HG03575 (cell line): Measurements from ENCODE around the gene SAE1.

Experiments used
- ATAC-seq: cut with Tn5 transposase; IDR thresholded peaks from one replicate; pipeline ENCODE4 v1.9.1; 2021; ENCODE audit not compliant: unreplicated experiment, insufficient number of reproducible peaks, low FRiP score; ENCODE audit errors: extremely low read depth

Gene SAE1

GRCh38 chr19:47228168-47228936, 97.7 kb downstream of the SAE1 start:
- no peak for ATAC-seq

DNA sequence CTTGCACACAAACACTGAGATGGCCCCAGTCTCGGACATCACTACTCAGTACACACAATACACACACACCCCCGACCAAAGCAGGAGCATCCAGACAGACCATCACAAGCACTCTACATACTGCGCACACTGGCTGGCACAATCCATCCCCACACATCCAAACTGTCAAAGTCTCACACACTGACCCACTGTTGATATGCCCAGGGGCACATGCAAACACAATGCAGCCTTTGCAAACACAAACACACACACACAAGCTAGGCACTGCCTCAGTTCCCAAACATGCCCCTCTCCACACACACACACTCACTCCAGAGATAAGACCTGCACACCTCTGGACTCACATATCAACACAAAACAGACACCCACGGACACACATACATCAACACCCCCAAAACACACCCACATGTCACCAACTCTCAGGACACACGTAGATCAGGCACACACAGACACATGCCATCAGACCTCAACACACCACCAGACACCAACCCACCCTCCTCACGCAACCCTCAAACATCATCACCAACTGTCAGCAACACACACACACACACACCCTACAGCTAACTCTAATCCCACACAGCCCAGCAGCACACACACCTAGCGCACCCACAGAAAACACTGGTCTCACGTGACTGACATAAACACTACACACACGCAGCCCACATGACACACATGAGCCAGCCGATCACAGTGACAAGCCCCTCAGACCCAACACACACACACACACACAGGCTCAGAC, 98.5 kb downstream of the SAE1 start:
- no peak for ATAC-seq

DNA sequence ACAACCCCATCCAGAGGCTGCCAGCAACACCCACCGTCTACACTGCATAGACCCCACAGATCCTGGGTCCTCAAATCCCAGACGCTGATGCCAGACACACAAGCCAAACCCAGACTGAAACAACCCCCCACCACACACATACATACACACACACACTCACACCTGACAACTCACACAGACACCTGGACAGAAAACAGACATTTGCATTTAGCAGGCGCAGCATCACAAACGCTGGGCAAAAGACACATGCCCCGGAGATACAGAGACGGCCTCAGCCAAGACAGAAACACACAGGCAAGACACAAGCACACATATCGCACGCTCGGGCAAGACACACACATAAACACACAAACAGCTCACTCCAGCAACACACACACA, 99.0 kb downstream of the SAE1 start:
- ATAC-seq: no peak

- no peak for ATAC-seq
These were observed 99.7 kb downstream of the SAE1 start for GRCh38 chr19:47230054-47230920.

DNA sequence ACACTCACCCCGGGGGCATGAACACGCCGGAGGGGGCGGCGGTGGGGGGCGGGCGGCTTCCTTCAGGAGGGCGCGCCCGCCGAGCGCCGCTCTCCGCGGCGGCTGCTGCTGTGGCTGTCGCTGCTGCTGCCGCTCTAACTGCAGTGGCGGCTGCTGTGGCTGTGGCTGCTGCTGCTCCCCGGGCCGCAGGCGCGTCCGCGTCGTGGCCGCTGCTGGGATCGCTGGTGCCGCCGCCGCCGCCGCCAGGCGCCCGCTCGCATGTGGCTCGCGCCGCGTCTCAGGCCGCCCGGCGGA, 100.2 kb downstream of the SAE1 start, which contains the start of gene BBC3:
Gene BBC3, minus strand, starts transcription at position 279 of the 294 bp plus-strand sequence. CDS start 2,768 bp downstream, outside the sequence.
- no peak for ATAC-seq

DNA sequence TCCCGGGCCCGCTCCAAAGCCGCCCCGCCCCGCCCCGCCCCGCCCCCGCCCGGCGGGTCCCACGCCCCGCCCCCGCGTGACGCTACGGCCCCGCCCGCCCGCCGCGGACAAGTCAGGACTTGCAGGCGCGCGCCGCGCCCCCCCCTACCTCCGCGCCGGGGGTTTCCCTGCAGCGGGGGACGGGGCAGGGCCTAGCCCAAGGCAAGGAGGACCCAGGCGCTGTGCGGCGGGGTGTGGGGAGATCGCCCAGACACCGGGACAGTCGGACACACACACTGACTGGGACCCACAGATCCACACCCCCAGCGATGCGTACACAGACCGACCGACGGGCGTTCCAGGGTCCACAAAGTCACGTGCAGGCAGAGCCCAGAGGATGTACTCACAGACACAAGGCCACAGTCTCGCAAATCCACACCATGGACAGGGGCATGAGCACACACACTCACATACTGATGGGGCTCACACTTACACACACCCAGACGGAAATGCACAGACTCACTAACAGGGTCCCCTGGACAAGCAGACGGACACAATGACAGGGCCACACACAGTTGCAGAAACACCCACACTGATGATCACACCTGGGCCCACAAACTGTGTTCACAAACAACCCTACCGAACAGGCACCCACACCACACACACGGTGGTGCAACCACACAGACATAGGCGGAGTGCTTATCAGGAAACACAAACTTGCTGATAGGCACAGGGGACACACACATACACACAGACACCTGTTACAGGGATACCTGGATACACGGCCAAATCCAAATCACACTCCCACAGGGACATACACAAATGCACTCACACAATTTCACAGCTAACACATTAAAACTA, 100.8 kb downstream of the SAE1 start:
- no peak for ATAC-seq

DNA sequence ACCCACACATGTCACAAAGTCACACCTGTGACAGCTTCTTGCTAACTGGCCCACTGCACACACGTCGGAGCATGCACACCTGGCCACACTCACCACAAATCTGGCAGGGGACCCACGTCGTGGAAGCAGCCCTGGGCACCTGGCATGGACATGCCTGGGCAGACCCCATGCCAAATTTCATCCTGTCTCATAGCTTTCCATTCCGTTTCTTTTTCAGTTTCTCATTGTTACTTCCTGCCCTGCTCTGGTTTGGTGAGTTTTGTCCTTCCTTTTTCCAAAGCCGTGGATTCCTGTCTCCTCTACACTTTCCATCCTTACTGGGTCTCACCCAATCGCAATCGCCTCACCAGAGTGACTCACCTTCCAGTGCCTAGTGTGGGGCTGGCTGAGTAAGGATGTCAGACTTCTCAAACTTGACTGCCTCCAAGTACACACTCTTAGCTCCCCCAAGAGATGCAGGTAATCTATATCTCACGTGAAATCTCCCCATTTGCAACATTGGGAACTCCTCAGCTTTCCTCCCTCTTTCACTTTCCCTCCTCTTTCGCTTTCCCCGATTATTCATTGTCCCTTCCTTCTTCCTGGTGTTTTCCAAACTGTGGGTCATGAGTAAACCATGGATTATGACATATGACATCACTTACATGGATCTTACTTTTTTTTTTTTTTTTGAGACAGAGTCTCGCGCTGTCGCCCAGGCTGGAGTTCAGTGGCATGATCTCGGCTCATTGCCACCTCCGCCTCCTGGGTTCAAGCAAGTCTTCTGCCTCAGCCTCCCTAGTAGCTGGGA, 102.0 kb downstream of the SAE1 start:
- no peak for ATAC-seq

DNA sequence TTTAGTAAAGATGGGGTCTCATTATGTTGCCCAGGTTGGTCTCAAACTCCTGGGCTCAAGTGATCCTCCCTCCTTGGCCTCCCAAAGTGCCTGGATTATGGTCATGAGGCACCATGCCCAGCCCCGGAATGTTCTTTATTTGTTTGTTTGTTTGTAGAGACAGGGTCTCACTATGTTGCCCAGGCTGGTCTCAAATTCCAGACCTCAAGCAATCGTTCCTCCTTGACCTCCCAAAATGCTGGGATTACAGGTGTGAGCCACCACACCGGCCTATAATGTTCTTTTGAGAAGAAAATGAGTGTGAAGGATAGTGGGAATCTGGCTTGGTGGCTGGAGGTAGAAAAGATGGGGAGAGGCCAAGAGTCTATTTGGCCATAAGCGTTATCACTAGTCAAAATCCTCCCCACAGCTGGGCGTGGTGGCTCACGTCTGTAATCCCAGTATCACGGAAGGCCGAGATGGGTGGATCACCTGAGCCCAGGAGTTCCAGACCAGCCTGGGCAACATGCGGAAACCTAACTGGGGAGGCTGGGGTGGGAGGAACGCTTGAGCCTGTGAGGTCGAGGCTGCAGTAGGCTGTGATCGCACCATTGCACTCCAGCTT, 105.5 kb downstream of the SAE1 start:
- no peak for ATAC-seq

- no peak for ATAC-seq
These were observed 108.5 kb downstream of the SAE1 start for GRCh38 chr19:47239152-47239551.

- no peak for ATAC-seq
These were observed 109.1 kb downstream of the SAE1 start for GRCh38 chr19:47239610-47240296.

- ATAC-seq: no peak
These were observed 109.9 kb downstream of the SAE1 start for GRCh38 chr19:47240556-47240955.

- ATAC-seq: no peak
These were observed 110.6 kb downstream of the SAE1 start for GRCh38 chr19:47240996-47241918.

DNA sequence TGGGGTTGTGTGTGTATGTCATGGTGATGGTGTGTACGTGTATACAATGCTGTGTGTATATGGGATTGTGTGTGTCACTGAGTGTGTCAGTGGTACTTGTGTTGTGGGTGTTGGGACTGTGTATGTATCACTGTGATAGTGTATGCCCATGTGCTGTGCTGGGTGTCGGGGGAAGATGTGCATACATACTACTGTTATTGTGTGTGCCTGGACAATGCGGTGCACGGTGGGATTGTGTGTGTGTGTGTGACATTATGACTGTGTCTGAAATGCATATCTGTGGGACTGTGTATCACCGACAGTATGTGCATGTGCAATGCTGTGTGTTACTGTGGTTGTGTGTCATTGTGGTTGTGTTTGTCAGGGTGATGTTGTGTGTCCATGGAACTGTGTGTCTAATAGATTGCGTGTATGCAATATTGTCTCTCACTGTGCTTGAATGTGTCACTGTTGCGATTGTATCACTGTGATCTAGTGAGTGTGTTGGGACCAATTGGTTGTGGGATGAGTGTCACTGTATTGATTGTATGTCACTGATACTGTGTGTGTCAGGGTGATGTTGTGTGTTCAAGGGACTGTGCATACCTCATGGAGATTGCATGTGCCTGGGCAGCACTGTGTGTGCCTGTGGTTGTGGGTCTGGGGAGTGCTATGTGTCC, 111.4 kb downstream of the SAE1 start:
- no peak for ATAC-seq

DNA sequence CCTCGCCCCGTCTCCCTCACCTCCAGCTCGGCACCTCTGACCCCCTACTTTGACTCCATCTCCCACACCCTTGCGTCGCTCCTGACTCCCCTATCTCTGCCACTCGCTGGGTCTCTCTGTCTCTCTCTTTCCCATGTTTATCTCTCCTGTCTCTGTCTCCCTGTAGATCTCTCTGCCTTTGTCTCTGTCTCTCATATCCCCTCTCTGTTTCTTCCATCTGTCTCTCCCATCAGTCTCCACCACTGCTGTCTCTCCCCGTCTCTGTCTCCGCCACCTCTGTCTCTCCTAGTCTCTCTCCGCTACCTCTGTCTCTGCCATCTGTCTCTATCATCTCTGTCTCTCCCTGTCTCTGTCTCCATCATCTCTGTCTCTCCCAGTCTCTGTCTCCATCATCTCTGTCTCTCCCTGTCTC, 112.7 kb downstream of the SAE1 start:
- ATAC-seq: no peak

GRCh38 chr19:47243776-47244547, 113.3 kb downstream of the SAE1 start:
- no peak for ATAC-seq
